Osteocyte (in vitro differentiated cells): ENCODE data around the gene CMTM1. TPM values are rescaled to one million over a fixed set of nuclear protein-coding genes. Genes with fewer than 3 reads are reported as not detected.

Experiments
- DNase-seq: peaks from one replicate; pipeline ENCODE4 v3.0.0; 2021; ENCODE audit warnings: mixed read lengths; ENCODE audit not compliant: unreplicated experiment; ENCODE audit errors: extremely low spot score
- H3K27ac Mint-ChIP-seq: one replicate; pipeline ENCODE4 v1.8.0; 2021; ENCODE audit warnings: mild to moderate bottlenecking, mixed read lengths; ENCODE audit not compliant: unreplicated experiment
- H3K27me3 Mint-ChIP-seq: one replicate; pipeline ENCODE4 v1.8.0; 2021; ENCODE audit warnings: mixed read lengths; ENCODE audit not compliant: unreplicated experiment
- H3K36me3 Mint-ChIP-seq: one replicate; pipeline ENCODE4 v1.8.0; 2021; ENCODE audit warnings: mixed read lengths; ENCODE audit not compliant: unreplicated experiment
- H3K4me1 Mint-ChIP-seq: one replicate; pipeline ENCODE4 v1.8.0; 2021; ENCODE audit warnings: mixed read lengths; ENCODE audit not compliant: unreplicated experiment
- H3K4me3 Mint-ChIP-seq: one replicate; pipeline ENCODE4 v1.8.0; 2021; ENCODE audit warnings: mild to moderate bottlenecking, moderate library complexity, mixed read lengths; ENCODE audit not compliant: unreplicated experiment
- H3K9me3 Mint-ChIP-seq: one replicate; pipeline ENCODE4 v1.8.0; 2021; ENCODE audit warnings: mixed read lengths; ENCODE audit not compliant: unreplicated experiment
- total RNA-seq: library from RNA; stranded (reverse); gene quantifications from 2 replicates; pipeline ENCODE4 v1.2.1, GENCODE V29; 2021
- TF ChIP-seq, protein P1 (sequence below): fragments of 200-600 bp; sonication (generic); IDR thresholded peaks from 2 replicates; pipeline ENCODE4 v1.5.0; 2021; ENCODE audit warnings: antibody characterized with exemption, mild to moderate bottlenecking, moderate library complexity

CMTM1 gene
- total RNA-seq, 1 donor from 2014 or later: 7.8 TPM

GRCh38 chr16:66539623-66540469 lies 26.4 kb upstream of the CMTM1 start:
- Mint-ChIP-seq H3K9me3 (no peaks in the 10 kb centered on the region), H3K4me1 (no peaks in the 10 kb centered on the region), H3K36me3 (peaks cover 31% of the 10 kb centered on the region), H3K4me3 (no peak overlapping the region), H3K27me3 (no peaks in the 10 kb centered on the region), H3K27ac (no peak overlapping the region)
- TF ChIP-seq, protein P1, sequence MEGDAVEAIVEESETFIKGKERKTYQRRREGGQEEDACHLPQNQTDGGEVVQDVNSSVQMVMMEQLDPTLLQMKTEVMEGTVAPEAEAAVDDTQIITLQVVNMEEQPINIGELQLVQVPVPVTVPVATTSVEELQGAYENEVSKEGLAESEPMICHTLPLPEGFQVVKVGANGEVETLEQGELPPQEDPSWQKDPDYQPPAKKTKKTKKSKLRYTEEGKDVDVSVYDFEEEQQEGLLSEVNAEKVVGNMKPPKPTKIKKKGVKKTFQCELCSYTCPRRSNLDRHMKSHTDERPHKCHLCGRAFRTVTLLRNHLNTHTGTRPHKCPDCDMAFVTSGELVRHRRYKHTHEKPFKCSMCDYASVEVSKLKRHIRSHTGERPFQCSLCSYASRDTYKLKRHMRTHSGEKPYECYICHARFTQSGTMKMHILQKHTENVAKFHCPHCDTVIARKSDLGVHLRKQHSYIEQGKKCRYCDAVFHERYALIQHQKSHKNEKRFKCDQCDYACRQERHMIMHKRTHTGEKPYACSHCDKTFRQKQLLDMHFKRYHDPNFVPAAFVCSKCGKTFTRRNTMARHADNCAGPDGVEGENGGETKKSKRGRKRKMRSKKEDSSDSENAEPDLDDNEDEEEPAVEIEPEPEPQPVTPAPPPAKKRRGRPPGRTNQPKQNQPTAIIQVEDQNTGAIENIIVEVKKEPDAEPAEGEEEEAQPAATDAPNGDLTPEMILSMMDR: no peak
- no peak for DNase-seq

- H3K27ac Mint-ChIP-seq: no peak overlapping the region
Measured at GRCh38 chr16:66541388-66542355, 24.6 kb upstream of the CMTM1 start.

GRCh38 chr16:66542396-66542795 lies 23.8 kb upstream of the CMTM1 start:
- peaks cover 30% of the 10 kb centered on the region for H3K36me3 Mint-ChIP-seq
- no peaks in the 10 kb centered on the region for H3K27me3 Mint-ChIP-seq
- no peaks in the 10 kb centered on the region for H3K9me3 Mint-ChIP-seq
- no peak overlapping the region for H3K4me3 Mint-ChIP-seq
- DNase-seq: no peak
- H3K4me1 Mint-ChIP-seq: no peaks in the 10 kb centered on the region
- H3K27ac Mint-ChIP-seq: no peak overlapping the region
- TF ChIP-seq, protein P1: no peak

More at GRCh38 chr16:66541388-66542355, 24.6 kb upstream of the CMTM1 start:
- no peaks in the 10 kb centered on the region for H3K4me1 Mint-ChIP-seq
- H3K36me3 Mint-ChIP-seq: peaks cover 35% of the 10 kb centered on the region
- H3K27me3 Mint-ChIP-seq: no peaks in the 10 kb centered on the region
- H3K4me3 Mint-ChIP-seq: no peak overlapping the region
- TF ChIP-seq, protein P1: no peak
- no peak for DNase-seq
- H3K9me3 Mint-ChIP-seq: no peaks in the 10 kb centered on the region

DNA sequence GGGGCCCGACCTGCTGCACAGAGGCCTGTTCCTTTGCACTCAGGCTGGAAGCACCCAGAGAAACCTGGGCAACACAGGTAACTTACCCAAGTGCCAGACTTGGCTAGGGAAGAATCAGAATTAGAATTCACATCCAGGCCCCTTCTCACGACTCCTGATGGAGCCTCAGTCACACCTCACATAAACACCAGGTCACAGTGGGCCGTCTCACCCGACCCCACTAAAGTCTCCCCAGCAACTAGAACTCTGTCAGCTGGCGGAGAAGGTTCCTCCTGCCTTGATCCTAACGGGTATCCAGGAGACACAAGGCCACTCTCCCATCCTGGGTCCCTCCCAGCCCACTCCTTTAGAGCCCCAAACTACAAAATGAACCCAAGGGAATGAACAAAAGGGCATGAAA lies 22.7 kb upstream of the CMTM1 start:
- no peaks in the 10 kb centered on the region for H3K27me3 Mint-ChIP-seq
- peaks cover 7% of the 10 kb centered on the region for H3K4me1 Mint-ChIP-seq
- H3K27ac Mint-ChIP-seq: no peak overlapping the region
- no peak overlapping the region for H3K4me3 Mint-ChIP-seq
- H3K9me3 Mint-ChIP-seq: no peaks in the 10 kb centered on the region
- no peak for DNase-seq
- TF ChIP-seq, protein P1: no peak
- H3K36me3 Mint-ChIP-seq: peaks cover 32% of the 10 kb centered on the region
